DND-41 (cell line): ENCODE measurements around the gene SALL1.

Experiments used
- ATAC-seq: fragments of 200-7000 bp; cut with Tn5 transposase; 3 replicates; pipeline ENCODE4 v1.9.1; 2021; ENCODE audit warnings: low read depth; ENCODE audit not compliant: insufficient read depth
- DNase-seq: peaks from one replicate; pipeline ENCODE4 v3.0.0-alpha.2; 2020
- H2AFZ ChIP-seq: 2 replicates; pipeline ENCODE4 v1.6.0; 2012; ENCODE audit warnings: low read depth, low read length
- H3K27ac ChIP-seq: 2 replicates; pipeline ENCODE4 v1.5.1; 2012; ENCODE audit warnings: low read length, inconsistent platforms
- H3K27me3 ChIP-seq: fragments of 200-600 bp; sonication (generic); 2 replicates; pipeline ENCODE4 v1.6.0; 2012; ENCODE audit warnings: low read length, mild to moderate bottlenecking, inconsistent platforms; ENCODE audit not compliant: insufficient read depth, poor library complexity
- H3K36me3 ChIP-seq: 2 replicates; pipeline ENCODE4 v1.5.1; 2012; ENCODE audit warnings: low read length, inconsistent platforms; ENCODE audit not compliant: insufficient read depth
- H3K4me1 ChIP-seq: 2 replicates; pipeline ENCODE4 v1.5.1; 2012; ENCODE audit warnings: mild to moderate bottlenecking, low read length; ENCODE audit not compliant: insufficient read depth
- H3K4me2 ChIP-seq: 2 replicates; pipeline ENCODE4 v1.6.0; 2012; ENCODE audit warnings: mild to moderate bottlenecking, moderate library complexity, low read length, inconsistent platforms; ENCODE audit not compliant: insufficient read depth
- H3K4me3 ChIP-seq, 2 experiments: fragments of 200-600 bp in 1 of 2; shearing (Covaris generic) in 1 of 2; 2 replicates each; pipeline ENCODE4 v1.5.1; 2012 to 2016; ENCODE audit warnings: inconsistent platforms in 2 of 2, low read length in 2 of 2, mild to moderate bottlenecking in 2 of 2, low read depth in 1 of 2, moderate library complexity in 1 of 2
- H3K79me2 ChIP-seq: 2 replicates; pipeline ENCODE4 v1.6.0; 2012; ENCODE audit warnings: low read length, inconsistent platforms; ENCODE audit not compliant: insufficient read depth
- H3K9ac ChIP-seq: 2 replicates; pipeline ENCODE4 v1.6.0; 2012; ENCODE audit warnings: low read depth, mild to moderate bottlenecking, inconsistent platforms, low read length, moderate library complexity
- H3K9me3 ChIP-seq: 2 replicates; pipeline ENCODE4 v1.5.1; 2012; ENCODE audit warnings: low read length, moderate library complexity, mild to moderate bottlenecking, inconsistent platforms; ENCODE audit not compliant: insufficient read depth, severe bottlenecking
- H4K20me1 ChIP-seq: 2 replicates; pipeline ENCODE4 v1.6.0; 2012; ENCODE audit warnings: low read length; ENCODE audit not compliant: insufficient read depth
- EZH2 ChIP-seq: IDR thresholded peaks from 3 replicates; pipeline ENCODE4 v1.6.1; 2012; ENCODE audit warnings: borderline replicate concordance, low read depth, mild to moderate bottlenecking, moderate library complexity, low read length, inconsistent platforms; ENCODE audit not compliant: severe bottlenecking
- TF ChIP-seq, protein P1 (sequence below): IDR thresholded peaks from 2 replicates; pipeline ENCODE4 v1.5.1; 2012; ENCODE audit warnings: borderline replicate concordance, low read length, moderate library complexity, mild to moderate bottlenecking; ENCODE audit not compliant: poor library complexity, severe bottlenecking; ENCODE audit errors: extremely low read depth

Gene SALL1

DNA sequence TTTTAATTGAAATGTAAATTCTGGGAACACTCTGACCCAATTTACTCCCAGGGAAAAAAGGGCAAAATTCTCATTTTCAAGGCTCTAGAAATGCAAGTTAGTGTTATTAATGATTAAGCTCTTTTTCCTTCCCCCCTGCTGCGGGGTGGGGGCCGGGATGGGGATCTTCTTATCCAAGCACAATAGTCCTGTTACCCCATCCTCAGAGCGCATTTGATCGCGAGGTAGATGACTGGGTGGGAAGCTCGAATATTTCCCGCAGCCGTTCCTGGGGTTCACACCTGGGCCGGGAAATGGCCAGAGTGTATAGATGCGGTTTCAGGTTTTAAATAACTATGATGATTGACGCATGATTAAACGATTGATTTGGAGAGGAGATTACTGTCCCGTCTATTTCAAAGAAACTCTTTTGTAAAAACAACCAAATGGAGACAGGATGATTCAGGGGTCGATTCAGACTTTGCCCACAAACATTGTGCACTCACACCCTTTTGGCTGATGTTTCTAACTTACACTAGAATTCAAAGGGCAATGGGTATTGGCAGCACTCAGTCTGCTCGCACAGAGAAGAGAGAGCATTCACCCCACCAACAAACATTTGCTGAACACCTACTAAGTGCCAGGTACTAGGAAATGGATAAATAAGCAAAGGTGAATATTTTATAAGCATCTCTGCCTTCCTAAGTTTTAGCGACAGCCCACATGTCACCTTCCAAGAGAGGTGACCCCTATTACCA, 55.0 kb downstream of the SALL1 start:
- no peak overlapping the region for H2AFZ ChIP-seq
- no peak for TF ChIP-seq EZH2
- TF ChIP-seq, protein P1, sequence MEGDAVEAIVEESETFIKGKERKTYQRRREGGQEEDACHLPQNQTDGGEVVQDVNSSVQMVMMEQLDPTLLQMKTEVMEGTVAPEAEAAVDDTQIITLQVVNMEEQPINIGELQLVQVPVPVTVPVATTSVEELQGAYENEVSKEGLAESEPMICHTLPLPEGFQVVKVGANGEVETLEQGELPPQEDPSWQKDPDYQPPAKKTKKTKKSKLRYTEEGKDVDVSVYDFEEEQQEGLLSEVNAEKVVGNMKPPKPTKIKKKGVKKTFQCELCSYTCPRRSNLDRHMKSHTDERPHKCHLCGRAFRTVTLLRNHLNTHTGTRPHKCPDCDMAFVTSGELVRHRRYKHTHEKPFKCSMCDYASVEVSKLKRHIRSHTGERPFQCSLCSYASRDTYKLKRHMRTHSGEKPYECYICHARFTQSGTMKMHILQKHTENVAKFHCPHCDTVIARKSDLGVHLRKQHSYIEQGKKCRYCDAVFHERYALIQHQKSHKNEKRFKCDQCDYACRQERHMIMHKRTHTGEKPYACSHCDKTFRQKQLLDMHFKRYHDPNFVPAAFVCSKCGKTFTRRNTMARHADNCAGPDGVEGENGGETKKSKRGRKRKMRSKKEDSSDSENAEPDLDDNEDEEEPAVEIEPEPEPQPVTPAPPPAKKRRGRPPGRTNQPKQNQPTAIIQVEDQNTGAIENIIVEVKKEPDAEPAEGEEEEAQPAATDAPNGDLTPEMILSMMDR = no peak
- no peak overlapping the region for H3K4me2 ChIP-seq

DNA sequence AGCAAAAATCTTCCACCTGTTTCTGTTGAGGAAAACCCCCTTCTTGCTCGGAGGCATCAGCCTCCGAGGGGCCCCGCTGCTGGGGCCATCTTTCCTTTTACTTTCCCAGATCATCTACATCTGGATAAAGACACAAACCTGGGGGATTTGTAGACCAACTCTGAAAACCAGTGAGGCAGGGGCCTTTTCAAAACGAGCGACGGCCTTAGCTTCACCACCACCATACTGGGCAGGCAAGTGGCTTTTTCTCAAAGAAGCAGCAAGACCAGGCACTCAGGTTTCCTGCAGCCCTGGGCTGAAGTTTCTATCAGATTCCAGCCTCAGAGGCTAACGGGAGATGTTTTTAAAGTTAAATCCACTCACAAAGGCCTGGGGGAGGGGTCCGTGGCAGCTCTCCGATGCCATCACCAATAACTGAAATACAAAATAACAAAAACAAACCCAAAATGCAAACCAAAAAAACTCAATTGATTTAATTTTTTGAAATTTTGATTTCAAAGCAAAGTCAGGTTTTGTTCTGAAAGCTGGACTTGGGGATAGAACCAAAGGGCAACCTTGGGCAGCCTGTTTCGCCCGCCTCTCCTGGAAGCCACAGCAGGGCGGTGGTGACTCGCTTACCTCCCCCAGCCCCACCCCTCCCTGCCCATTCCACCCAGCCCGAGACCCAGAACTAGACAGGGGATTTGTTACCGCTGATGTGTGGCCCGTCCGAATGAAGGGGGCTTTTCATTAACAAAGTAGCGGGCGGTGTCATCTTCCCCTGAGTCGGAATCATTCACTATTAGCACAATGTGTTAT, 55.8 kb downstream of the SALL1 start:
- Histone ChIP-seq H2AFZ (no peak overlapping the region), H3K36me3 (no peaks in the 10 kb centered on the region), H3K4me1 (no peaks in the 10 kb centered on the region), H4K20me1 (no peaks in the 10 kb centered on the region), H3K27ac (no peak overlapping the region), H3K9ac (no peak overlapping the region), H3K4me3 (no peak overlapping the region), H3K79me2 (no peaks in the 10 kb centered on the region), H3K9me3 (no peaks in the 10 kb centered on the region), H3K27me3 (no peaks in the 10 kb centered on the region), H3K4me2 (no peak overlapping the region)
- DNase-seq (no peak), ATAC-seq (no peak)
- TF ChIP-seq, protein P1 = no peak

More for the DNA sequence above, 55.0 kb downstream of the SALL1 start:
- no peak overlapping the region for H3K27ac ChIP-seq
- no peak overlapping the region for H3K9ac ChIP-seq
- no peaks in the 10 kb centered on the region for H3K9me3 ChIP-seq
- DNase-seq (no peak), ATAC-seq (no peak)
- no peaks in the 10 kb centered on the region for H3K36me3 ChIP-seq
- H3K4me3 ChIP-seq = no peak overlapping the region
- H3K4me1 ChIP-seq = no peaks in the 10 kb centered on the region
- no peaks in the 10 kb centered on the region for H3K27me3 ChIP-seq
- no peaks in the 10 kb centered on the region for H4K20me1 ChIP-seq
- no peaks in the 10 kb centered on the region for H3K79me2 ChIP-seq

DNA sequence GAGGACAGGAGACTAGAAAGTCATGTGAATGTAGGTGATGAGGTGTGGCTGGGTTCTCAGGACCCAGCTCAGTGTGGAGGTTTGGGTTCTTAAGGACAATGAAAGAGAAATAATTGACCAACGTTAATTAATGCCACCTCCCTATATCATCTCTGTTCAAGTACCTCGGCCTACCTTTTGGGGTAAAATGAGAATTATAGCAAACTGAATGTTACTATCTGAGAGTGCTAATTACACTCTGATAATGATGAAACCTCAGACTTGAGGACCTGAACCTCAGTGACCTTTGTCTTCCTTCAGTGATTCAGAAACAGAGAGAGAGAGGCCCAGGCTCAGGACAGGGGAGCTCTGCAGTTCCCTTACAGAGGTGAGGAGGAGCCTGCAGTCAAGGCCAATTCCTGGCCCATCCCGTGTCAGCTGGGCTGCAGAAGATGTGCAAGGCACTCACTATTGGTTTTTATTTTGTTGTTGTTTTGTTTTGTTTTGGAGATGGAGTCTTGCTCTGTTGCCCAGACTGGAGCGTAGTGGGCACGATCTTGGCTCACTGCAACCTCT, 57.3 kb downstream of the SALL1 start:
- Histone ChIP-seq H3K36me3 (no peaks in the 10 kb centered on the region), H3K27me3 (no peaks in the 10 kb centered on the region), H3K9ac (no peak overlapping the region), H3K27ac (no peak overlapping the region), H4K20me1 (no peaks in the 10 kb centered on the region), H2AFZ (no peak overlapping the region), H3K4me2 (no peak overlapping the region), H3K4me3 (no peak overlapping the region), H3K9me3 (no peaks in the 10 kb centered on the region), H3K4me1 (no peaks in the 10 kb centered on the region), H3K79me2 (no peaks in the 10 kb centered on the region)
- DNase-seq = no peak
- no peak for TF ChIP-seq EZH2
- TF ChIP-seq, protein P1 = no peak
- ATAC-seq = no peak
